Hematopoietic multipotent progenitor cell treated with erythropoietin and hydrocortisone succinate and interleukin-3 and kit ligand, for 17 days (in vitro differentiated cells): ENCODE data around the gene RSPO1.
"Not testable (repeated sequence)": the region's sequence is repeated elsewhere in the genome, so short reads cannot be mapped to it uniquely, and the experiment has no call there.

Source experiments
- DNase-seq: peaks from one replicate; pipeline ENCODE4 v3.0.0-alpha.2; 2015; ENCODE audit warnings: low spot score

RSPO1 gene

GRCh38 chr1:37616330-37616729 is 18.4 kb downstream of the RSPO1 start:
- no peak for DNase-seq

GRCh38 chr1:37614105-37614504 is 20.6 kb downstream of the RSPO1 start:
- DNase-seq, result no peak

- DNase-seq, result no peak
Measured at GRCh38 chr1:37612186-37612585, 22.5 kb downstream of the RSPO1 start.

DNA sequence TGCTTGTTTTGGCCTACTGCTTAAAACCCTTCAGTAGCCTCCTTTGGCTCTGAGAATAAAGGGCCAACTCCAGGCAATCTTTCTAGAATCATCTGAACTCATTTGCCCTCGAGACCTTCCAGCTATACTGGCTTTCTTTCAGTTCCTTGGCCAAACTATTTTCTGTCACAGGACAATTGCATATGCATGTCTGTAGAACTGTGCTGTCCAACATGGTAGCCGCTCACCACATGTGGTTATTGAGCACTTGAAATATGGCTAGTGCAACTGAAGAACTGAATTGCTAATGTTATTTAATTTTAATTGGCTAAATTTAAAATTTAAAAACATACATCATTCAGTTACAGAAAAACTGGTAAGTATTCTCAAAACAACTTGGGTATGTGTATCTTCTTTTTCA is 24.7 kb downstream of the RSPO1 start:
- no peak for DNase-seq

- no peak for DNase-seq
Measured at GRCh38 chr1:37609002-37609401, 25.7 kb downstream of the RSPO1 start.

DNA sequence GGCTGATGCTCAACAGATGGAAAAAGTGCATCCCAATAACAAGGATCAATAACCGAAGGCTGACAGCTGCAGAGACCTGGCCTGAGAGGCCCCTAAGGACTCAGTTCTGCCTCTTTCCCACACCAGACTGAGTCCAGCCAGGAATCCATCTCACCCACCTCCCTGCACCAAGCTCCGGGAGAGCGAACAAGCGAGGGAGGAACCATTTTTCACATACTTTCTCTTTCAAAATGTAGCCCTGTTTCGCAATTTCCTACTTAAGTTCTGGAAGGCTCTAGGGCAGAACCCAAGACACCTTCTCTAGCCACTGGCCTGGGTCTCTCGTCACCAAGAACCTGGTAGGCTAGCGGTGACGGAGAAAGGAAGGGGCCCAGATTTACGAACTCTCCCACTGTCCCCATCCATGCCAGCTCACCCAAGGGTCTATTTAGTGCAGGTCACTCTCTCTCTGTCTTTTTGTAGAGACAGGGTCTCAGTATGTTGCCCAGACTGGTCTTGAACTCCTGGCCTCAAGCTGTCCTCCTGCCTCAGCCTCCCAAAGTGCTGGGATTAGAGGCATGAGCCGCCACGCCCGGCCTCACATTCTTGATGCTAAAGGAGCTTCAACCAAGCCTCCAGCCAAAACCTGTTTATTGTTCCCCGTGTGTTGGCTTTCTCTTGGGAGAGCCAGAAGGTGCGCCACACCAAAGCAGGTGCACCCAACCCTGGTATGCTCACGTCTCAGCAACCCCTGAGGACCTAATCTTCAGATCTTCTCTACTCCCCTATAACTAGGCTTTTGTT is 28.0 kb downstream of the RSPO1 start:
- DNase-seq, result no peak

DNA sequence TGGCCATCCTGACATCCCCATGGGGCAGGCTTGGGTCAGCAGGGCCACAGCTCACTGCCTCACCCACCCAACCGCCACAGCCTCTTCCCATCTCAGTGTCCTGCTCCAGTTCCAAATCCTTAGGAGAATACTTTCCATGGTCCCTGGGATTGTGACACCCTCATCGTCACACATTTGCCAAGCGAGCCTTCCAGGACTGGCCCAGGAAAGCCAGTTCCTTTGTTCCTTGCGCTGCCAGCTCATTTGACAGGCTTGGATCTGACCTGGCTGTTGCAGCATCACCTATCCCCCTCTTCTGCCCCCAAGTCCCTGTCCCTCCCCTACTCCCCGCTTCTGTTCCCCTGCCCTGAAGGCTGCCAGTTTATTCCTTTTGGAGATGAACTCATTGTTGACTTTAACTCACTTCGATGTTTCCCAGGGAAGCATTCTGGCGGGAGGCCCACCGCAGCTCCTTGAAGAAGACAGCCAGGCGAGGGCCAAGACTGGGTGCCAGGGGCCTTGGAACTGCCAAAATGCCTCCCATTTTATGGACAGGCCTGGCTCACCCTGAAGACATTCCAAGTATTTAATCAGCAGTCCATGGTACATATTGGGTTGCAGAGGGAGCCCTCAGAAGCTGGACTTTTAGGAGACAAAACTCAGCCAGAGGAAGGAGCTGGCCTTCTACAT is 28.8 kb downstream of the RSPO1 start:
- DNase-seq, result no peak

DNA sequence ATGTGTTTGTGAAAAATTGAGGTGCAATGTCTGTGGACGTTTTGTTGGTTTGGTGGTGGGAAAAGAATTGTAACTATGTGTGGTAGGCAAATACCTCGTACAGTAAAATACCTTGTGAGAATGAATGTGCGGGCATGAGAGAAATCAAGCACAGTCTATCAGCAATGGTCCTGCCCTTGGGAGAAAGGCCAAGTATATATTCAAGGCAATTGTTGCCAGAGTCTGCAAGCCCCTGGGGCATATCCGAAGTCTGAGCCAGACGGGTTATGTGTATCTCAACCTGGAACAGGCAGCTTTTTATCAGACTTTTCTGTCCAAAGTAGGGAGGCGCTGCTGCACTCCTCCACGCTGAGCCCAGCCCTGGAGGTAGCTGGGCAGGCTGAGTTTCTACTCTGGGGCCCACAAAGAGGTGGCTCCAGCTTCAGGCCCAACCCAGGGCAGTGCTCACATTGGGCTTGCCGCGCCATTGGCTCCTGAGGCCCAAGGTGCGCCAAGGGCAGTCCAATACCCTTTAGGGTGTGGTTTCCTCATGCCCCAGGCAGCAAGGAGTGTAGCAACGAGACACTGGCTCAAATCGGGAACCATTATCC is 29.5 kb downstream of the RSPO1 start:
- DNase-seq, result no peak

- DNase-seq, result peak; percentile 38
Measured at GRCh38 chr1:37602750-37603694, 31.7 kb downstream of the RSPO1 start.

DNA sequence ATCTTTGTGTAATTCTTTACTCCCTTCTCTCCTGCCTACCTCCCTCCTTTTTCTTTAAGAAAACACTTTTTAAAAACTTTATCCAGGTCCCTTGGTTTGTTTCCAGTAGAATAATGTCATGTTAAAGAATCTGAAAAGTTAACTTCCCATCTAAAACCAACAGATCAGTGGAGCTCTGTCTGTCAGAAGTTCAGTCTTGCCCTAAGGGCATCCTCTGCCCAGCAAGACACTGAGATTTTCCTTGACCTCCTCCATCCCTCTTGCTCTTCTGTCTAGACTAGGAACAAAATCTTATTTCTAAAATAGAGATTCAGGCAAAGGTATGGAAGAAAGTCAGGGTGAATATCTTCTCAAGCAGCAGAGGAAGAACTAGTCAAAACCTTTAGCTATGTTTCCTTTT is 33.3 kb downstream of the RSPO1 start:
- no peak for DNase-seq

GRCh38 chr1:37599940-37600339 is 34.8 kb downstream of the RSPO1 start:
- no peak for DNase-seq

GRCh38 chr1:37596182-37596667 is 38.5 kb downstream of the RSPO1 start:
- DNase-seq, result no peak

DNA sequence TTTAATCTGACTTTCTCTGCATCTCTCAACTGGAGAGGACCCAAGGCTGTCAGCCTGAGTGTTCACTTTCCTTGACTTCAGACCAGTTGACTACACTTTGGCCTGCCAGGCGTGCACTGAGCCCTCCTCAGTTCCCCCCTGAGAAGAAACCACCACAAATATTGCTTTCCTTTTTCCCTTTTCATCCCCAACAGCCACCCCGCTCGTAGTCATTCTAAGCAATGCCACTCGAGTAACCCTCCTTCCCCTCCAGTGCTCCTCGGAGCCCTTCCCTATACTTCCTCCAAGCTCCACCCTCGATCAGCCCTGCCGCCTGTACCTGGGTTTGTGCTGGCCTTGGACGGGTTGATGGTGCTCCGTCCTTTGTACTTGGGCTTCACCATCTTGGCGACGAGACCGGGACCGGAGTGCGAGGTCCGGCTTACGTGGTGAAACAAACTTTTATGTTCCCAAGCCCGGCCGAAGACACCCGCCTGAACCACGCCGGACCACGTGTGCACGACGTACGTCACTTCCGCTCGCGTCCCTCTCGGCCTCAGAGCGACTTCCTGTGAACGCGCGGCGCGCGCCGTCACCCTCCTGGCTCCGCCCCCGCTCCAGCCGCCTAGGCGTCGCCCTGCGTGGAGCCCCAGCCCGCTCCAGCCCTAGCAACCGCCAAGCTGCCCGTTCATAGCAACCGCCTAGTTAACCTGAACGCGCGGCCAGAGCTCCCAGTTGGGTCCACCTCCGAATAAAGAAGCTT is 39.1 kb downstream of the RSPO1 start, which contains the start of gene GNL2:
TSS of gene GNL2 (minus strand) at position 498 of the 742 bp plus-strand sequence. CDS start at position 383, 115 bp downstream.
- DNase-seq, result peak; percentile 96

- DNase-seq, result no peak
Measured at GRCh38 chr1:37593726-37594125, 41.0 kb downstream of the RSPO1 start.

DNA sequence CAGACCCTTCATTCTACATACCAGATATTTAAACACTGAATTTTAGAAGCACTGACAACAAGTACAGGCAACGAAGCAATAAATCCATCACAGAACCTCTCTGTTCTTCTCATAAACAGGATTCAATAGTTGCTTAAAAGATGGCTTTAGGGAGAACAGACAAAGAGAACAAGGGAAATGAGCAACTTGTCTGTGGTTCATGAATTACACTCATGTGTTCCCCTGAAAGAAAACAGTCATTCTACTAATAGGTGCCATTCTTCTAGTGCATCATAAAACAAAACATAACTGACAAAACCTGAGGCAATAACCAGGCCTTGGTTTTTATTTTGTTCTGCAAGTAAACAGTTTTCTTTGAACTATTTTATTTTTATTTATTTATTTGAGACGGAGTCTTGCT is 45.8 kb downstream of the RSPO1 start:
- no peak for DNase-seq

DNA sequence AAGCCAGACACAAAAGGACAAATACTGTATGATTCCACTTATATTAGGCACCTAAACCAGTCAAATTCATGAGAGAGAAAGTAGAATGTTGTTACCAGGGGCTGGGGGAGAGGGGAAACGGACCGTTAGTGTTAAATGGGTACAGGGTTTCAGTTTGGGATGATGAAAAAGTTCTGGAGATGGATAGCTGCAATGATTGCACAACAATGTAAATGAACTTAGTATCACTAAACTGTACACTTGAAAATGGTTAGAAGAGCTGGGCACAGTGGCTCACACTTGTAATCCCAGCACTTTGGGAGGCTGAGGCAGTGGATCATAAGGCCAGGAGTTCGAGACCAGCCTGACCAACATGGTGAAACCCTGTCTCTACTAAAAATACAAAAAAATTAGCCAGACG is 50.1 kb downstream of the RSPO1 start:
- DNase-seq, result not testable (repeated sequence)

GRCh38 chr1:37575692-37576091 is 59.0 kb downstream of the RSPO1 start:
- no peak for DNase-seq

DNA sequence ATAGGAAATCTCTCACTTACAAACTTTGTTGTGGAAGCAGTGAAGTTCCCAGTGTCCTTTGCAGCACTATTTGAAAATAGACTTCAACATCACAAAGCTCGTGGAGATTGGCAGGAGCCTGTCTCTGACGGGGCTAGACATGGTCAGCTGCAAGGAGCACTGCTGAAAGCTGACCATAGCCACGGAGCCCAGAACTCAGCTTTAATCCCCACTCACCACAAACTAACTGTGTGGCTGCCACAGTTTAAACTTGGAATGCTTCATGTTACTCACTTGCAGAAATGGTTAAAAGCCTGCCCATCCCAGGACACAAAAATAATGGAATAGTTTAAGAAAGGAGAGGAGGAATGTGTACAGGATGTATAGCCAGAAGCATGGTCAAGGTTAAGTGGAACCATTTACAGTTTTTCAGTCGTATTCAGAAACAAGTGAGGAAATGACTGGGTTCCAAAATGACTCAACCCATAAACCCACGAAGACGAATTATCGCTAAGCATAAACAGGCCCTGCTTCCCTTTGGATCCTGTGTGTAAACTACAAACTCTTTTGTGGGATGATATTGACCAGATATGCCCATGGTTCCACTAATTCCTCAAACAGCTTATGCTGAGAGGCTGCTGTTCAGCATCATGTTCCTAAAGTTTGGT is 59.7 kb downstream of the RSPO1 start:
- no peak for DNase-seq

- DNase-seq, result no peak
Measured at GRCh38 chr1:37570528-37571334, 64.0 kb downstream of the RSPO1 start.

DNA sequence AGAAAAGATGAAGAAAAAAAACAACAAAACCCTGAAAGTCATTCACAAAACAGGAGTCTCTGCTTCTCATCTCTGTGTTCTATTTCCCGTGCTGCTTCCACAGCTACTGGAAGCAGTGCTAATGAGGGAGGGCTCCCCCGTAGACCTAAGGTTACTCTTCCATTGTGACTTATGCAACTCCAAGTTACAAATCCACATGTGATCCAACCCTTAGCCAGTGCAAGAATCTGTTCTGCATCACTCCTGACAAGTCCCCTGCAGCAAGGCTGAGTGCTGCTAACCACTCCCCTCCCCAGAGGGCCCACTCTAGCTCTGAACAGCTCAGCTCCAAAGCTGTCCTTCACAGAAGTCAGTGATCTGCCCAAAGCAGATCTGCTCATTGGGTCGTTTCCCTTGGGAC is 67.7 kb downstream of the RSPO1 start:
- no peak for DNase-seq
